GM12878 (cell line): Measurements from ENCODE around the gene THSD4. TPM values are rescaled to one million over a fixed set of nuclear protein-coding genes. Genes with fewer than 3 reads are reported as not detected.

Source experiments
- ATAC-seq: fragments of 200-7000 bp; cut with Tn5 transposase; 3 replicates; pipeline ENCODE4 v1.9.1; 2020; ENCODE audit warnings: mild to moderate bottlenecking, moderate library complexity
- BruUV-seq: library from RNA; stranded (reverse); fragments of 400-500 nt; replicated peaks from 2 replicates; lab custom pipeline; 2021; lab: Mats Ljungman, UMichigan
- CTCF ChIA-PET: fragments of 300-600 bp; sonication (Branson Sonifier 250); formaldehyde crosslinking; extraction: SDS; loops from one replicate; lab custom pipeline; 2021; ENCODE audit warnings: inconsistent platforms; lab: Yijun Ruan, JAX
- POLR2A ChIA-PET: fragments of 350-600 bp; formaldehyde crosslinking; extraction: SDS; loops from one replicate; lab custom pipeline; 2021; ENCODE audit warnings: inconsistent platforms; lab: Charles Lee
- RAD21 ChIA-PET: fragments of 300-600 bp; sonication (Branson Sonifier 250); formaldehyde crosslinking; loops from one replicate; lab custom pipeline; 2023; ENCODE audit warnings: antibody characterized with exemption; ENCODE audit not compliant: unreplicated experiment; lab: Charles Lee
- SMC1A ChIA-PET: fragments of 300-600 bp; sonication (Branson Sonifier 250); formaldehyde crosslinking; loops from one replicate; lab custom pipeline; 2023; ENCODE audit not compliant: unreplicated experiment, uncharacterized antibody; lab: Charles Lee
- DNase-seq: peaks from one replicate; pipeline ENCODE4 v3.0.0-alpha.2; 2011; ENCODE audit warnings: low read depth, low spot score
- FAIRE-seq: peaks from 3 replicates; lab custom pipeline; 2011; peaks lifted over from hg19 to GRCh38; lab: Jason Lieb, UNC
- H2AFZ ChIP-seq: 2 replicates; pipeline ENCODE4 v1.6.0; 2011; ENCODE audit warnings: low read depth, low read length, control low read depth; ENCODE audit not compliant: control insufficient read depth
- H3K27ac ChIP-seq: 2 replicates; pipeline ENCODE4 v1.5.1; 2011; ENCODE audit warnings: control low read depth; ENCODE audit not compliant: control insufficient read depth, insufficient read depth
- H3K27me3 ChIP-seq, 2 experiments: replicated peaks in 1 of 2; 2 replicates each; pipeline versions ENCODE4 v1.6.0 to v1.6.1; 2011; ENCODE audit warnings: low read length in 1 of 2; ENCODE audit not compliant: control insufficient read depth in 2 of 2, insufficient read depth in 2 of 2
- H3K36me3 ChIP-seq, 2 experiments: 2 replicates each; pipeline ENCODE4 v1.5.1; 2011; ENCODE audit warnings: low read length in 1 of 2; ENCODE audit not compliant: control insufficient read depth in 2 of 2, insufficient read depth in 2 of 2
- H3K4me1 ChIP-seq: 2 replicates; pipeline ENCODE4 v1.6.1; 2011; ENCODE audit warnings: mild to moderate bottlenecking, low read length, moderate library complexity, mixed read lengths; ENCODE audit not compliant: control insufficient read depth, insufficient read depth
- H3K4me2 ChIP-seq: 2 replicates; pipeline ENCODE4 v1.6.0; 2011; ENCODE audit warnings: control low read depth; ENCODE audit not compliant: control insufficient read depth, insufficient read depth
- H3K4me3 ChIP-seq: fragments of 200-600 bp; sonication (generic); 2 replicates; pipeline ENCODE4 v1.5.1; 2016
- H3K79me2 ChIP-seq: 2 replicates; pipeline ENCODE4 v1.6.0; 2011; ENCODE audit warnings: low read length; ENCODE audit not compliant: control insufficient read depth, insufficient read depth
- H3K9ac ChIP-seq: 2 replicates; pipeline ENCODE4 v1.8.0; 2011; ENCODE audit warnings: low read length, control low read depth, mixed read lengths; ENCODE audit not compliant: control insufficient read depth, insufficient read depth
- H3K9me3 ChIP-seq: replicated peaks from 3 replicates; pipeline ENCODE4 v1.5.1; 2011; ENCODE audit warnings: mild to moderate bottlenecking, low read length; ENCODE audit not compliant: control insufficient read depth, insufficient read depth
- H4K20me1 ChIP-seq: 2 replicates; pipeline ENCODE4 v1.6.0; 2011; ENCODE audit not compliant: control insufficient read depth, insufficient read depth
- BCL11A ChIP-seq: IDR thresholded peaks from 2 replicates; pipeline ENCODE4 v1.6.1; 2011; ENCODE audit warnings: low read depth, low read length
- CHD4 ChIP-seq: fragments of 200-600 bp; sonication (generic); IDR thresholded peaks from 2 replicates; pipeline ENCODE4 v1.6.1; 2016; ENCODE audit warnings: mild to moderate bottlenecking
- EGR1 ChIP-seq, 2 experiments: IDR thresholded peaks; 1 replicate in 1 of 2; 2 replicates in 1 of 2; pipeline ENCODE4 v1.6.1; 2011 to 2012; ENCODE audit warnings: low read depth in 2 of 2, low read length in 2 of 2, borderline replicate concordance in 1 of 2, mild to moderate bottlenecking in 1 of 2, moderate library complexity in 1 of 2
- GATAD2B ChIP-seq: fragments of 450-650 bp; conservative IDR thresholded peaks from 2 replicates; pipeline ENCODE4 v1.6.1; 2017; ENCODE audit warnings: low read depth, mild to moderate bottlenecking, moderate library complexity
- HSF1 ChIP-seq: fragments of 150-350 bp; IDR thresholded peaks from 2 replicates; pipeline ENCODE4 v1.6.1; 2014; ENCODE audit warnings: mild to moderate bottlenecking, low read depth, low read length
- MEF2B ChIP-seq: fragments of 450-650 bp; IDR thresholded peaks from 2 replicates; pipeline ENCODE4 v1.6.1; 2018; ENCODE audit warnings: mild to moderate bottlenecking, moderate library complexity; ENCODE audit not compliant: partially characterized antibody, poor library complexity, severe bottlenecking
- USF2 ChIP-seq: IDR thresholded peaks from 2 replicates; pipeline ENCODE4 v1.6.1; 2011; ENCODE audit warnings: low read depth, low read length, improper control_type of control experiment, borderline replicate concordance
- ZBTB4 ChIP-seq: fragments of 450-650 bp; formaldehyde crosslinking; IDR thresholded peaks from 2 replicates; pipeline ENCODE4 v1.4.0; 2022; ENCODE audit warnings: mild to moderate bottlenecking, moderate library complexity
- ZNF207 ChIP-seq: fragments of 450-650 bp; IDR thresholded peaks from 2 replicates; pipeline ENCODE4 v1.6.1; 2014; ENCODE audit warnings: antibody characterized with exemption, mild to moderate bottlenecking, borderline replicate concordance
- WGBS: methylation state at CpG from one replicate; pipeline ENCODE4 v1.1.6; 2016; ENCODE audit warnings: low lambda C conversion rate; ENCODE audit not compliant: insufficient replicate concordance, insufficient coverage; ENCODE audit errors: missing lambda C conversion rate; 5-methylcytosine and 5-hydroxymethylcytosine counted together
- in situ Hi-C: fragments of 300-500 bp; cut with MboI; formaldehyde crosslinking; loops from 9 replicates; pipeline ENCODE4 v1.14.3; 2018; ENCODE audit warnings: mixed read lengths
- intact Hi-C: fragments of 100-400 bp; cut with micrococcal nuclease; formaldehyde crosslinking; loops from one replicate; pipeline ENCODE4 v1.14.2; 2022; ENCODE audit not compliant: unreplicated experiment
- polyA plus RNA-seq, 11 experiments: library from polyadenylated mRNA; depleted of rRNA in 4 of 11; unstranded in 6 of 11; stranded (reverse) in 5 of 11; fragments of >200 nt; fragmentation: Nextera tagmentation in 4 of 11; fragmentation: Illumina TruSeq in 1 of 11; extraction: Ambion mirVana in 4 of 11; extraction: Trizol in 1 of 11; gene quantifications; 1 replicate in 1 of 11; 2 replicates in 10 of 11; pipeline versions ENCODE4 v1.2.1 to v1.2.3, GENCODE V29; 2011 to 2016; ENCODE audit warnings: inconsistent platforms in 2 of 11, missing spikeins in 2 of 11, low read depth in 1 of 11
- total RNA-seq, 4 experiments: library from RNA; depleted of rRNA in 3 of 4; stranded (reverse); fragments of >200 nt in 3 of 4; fragmentation: Illumina TruSeq in 1 of 4; extraction: Trizol in 1 of 4; gene quantifications; 2 replicates each; pipeline versions ENCODE4 v1.2.1 to v1.2.3, GENCODE V29; 2013 to 2021

THSD4 gene
- total and polyA plus RNA-seq, 10 of the 15 experiments (the other 5 are each of a cell fraction or from before 2014, with no cell fraction given), result 0.04 to 0.13 (median 0.05) TPM; not detected in 7

- 11% methylated on average over 9 of the region's 9 CpGs for WGBS
- H4K20me1 ChIP-seq, result no peaks in the 10 kb centered on the region
- no peaks in the 10 kb centered on the region for H3K9me3 ChIP-seq
- in situ Hi-C loops (no loop called here), intact Hi-C loops (no loop called here)
- H3K27me3 ChIP-seq, result peaks cover 0 to 12% of the 10 kb centered on the region in 2 experiments; a peak in 2 of 4 replicates
- SMC1A ChIA-PET, result no interaction called here
- no peak overlapping the region for H3K4me3 ChIP-seq
- ATAC-seq, result no peak
- no peak overlapping the region for H3K4me2 ChIP-seq
- no peaks in the 10 kb centered on the region for H3K79me2 ChIP-seq
- no peak overlapping the region for H3K27ac ChIP-seq
- no peak overlapping the region for H3K9ac ChIP-seq
- POLR2A ChIA-PET, result no interaction called here
- no peaks in the 10 kb centered on the region for H3K36me3 ChIP-seq
- no peak for TF ChIP-seq EGR1 (IDR thresholded peaks at IDR 0.05; ENCODE audit: borderline replicate concordance in 1 of 2, low read depth in 2 of 2, low read length in 2 of 2)
- no peak for TF ChIP-seq MEF2B
- no peak for TF ChIP-seq CHD4
- no peaks in the 10 kb centered on the region for H3K4me1 ChIP-seq
- CTCF ChIA-PET, result no interaction called here
- DNase-seq, result no peak
- H2AFZ ChIP-seq, result no peak overlapping the region
- RAD21 ChIA-PET, result no interaction called here
- no TSS peak for BruUV-seq
- no peak for FAIRE-seq
Measured at GRCh38 chr15:71629781-71630474, 514.7 kb downstream of the THSD4 start.

GRCh38 chr15:71630475-71630809, 515.2 kb downstream of the THSD4 start:
- POLR2A ChIA-PET, result no interaction called here
- Histone ChIP-seq H3K4me3 (no peak overlapping the region), H3K4me2 (no peak overlapping the region), H4K20me1 (no peaks in the 10 kb centered on the region), H3K79me2 (no peaks in the 10 kb centered on the region), H2AFZ (no peak overlapping the region), H3K27me3 (peaks cover 0 to 12% of the 10 kb centered on the region in 2 experiments; a peak in 2 of 4 replicates), H3K9ac (no peak overlapping the region), H3K27ac (no peak overlapping the region), H3K36me3 (no peaks in the 10 kb centered on the region), H3K4me1 (no peaks in the 10 kb centered on the region), H3K9me3 (no peaks in the 10 kb centered on the region)
- CTCF ChIA-PET, result no interaction called here
- ATAC-seq (no peak), DNase-seq (no peak), FAIRE-seq (no peak)
- intact Hi-C loops (no loop called here), in situ Hi-C loops (no loop called here)
- RAD21 ChIA-PET, result no interaction called here
- no TSS peak for BruUV-seq
- SMC1A ChIA-PET, result no interaction called here
- WGBS, result 17% methylated on average over 2 of the region's 2 CpGs
- TF ChIP-seq GATAD2B (no peak), ZBTB4 (CRISPR knock-in tag) (no peak), BCL11A (no peak), USF2 (no peak), HSF1 (no peak), ZNF207 (no peak)
